Hepatocyte (in vitro differentiated cells): Measurements from ENCODE around the gene MOB2. TPM values are rescaled to one million over a fixed set of nuclear protein-coding genes. Genes with fewer than 3 reads are reported as not detected.

Experiments
- DNase-seq: peaks from one replicate; pipeline ENCODE4 v3.0.0-alpha.2; 2016; ENCODE audit warnings: low spot score
- H2AFZ ChIP-seq: fragments of 200-600 bp; sonication (generic); 2 replicates; pipeline ENCODE4 v1.6.0; 2016; ENCODE audit warnings: antibody characterized with exemption, mild to moderate bottlenecking
- H3K27ac ChIP-seq: fragments of 200-600 bp; sonication (generic); 2 replicates; pipeline ENCODE4 v1.5.1; 2016; ENCODE audit warnings: mild to moderate bottlenecking
- H3K27me3 ChIP-seq: fragments of 200-600 bp; sonication (generic); 2 replicates; pipeline ENCODE4 v1.6.1; 2016
- H3K36me3 ChIP-seq: fragments of 200-600 bp; sonication (generic); replicated peaks from 2 replicates; pipeline ENCODE4 v1.5.1; 2016; ENCODE audit warnings: low read depth; ENCODE audit not compliant: insufficient read depth
- H3K4me1 ChIP-seq: fragments of 200-600 bp; sonication (generic); 2 replicates; pipeline ENCODE4 v1.5.1; 2016; ENCODE audit warnings: mild to moderate bottlenecking, moderate library complexity; ENCODE audit not compliant: insufficient read depth
- H3K4me2 ChIP-seq: fragments of 200-600 bp; sonication (generic); 2 replicates; pipeline ENCODE4 v1.6.0; 2016
- H3K4me3 ChIP-seq: fragments of 200-600 bp; sonication (generic); 2 replicates; pipeline ENCODE4 v1.5.1; 2016; ENCODE audit warnings: mild to moderate bottlenecking
- H3K79me2 ChIP-seq: fragments of 200-600 bp; sonication (generic); 2 replicates; pipeline ENCODE4 v1.6.0; 2017; ENCODE audit warnings: mild to moderate bottlenecking
- H3K9me2 ChIP-seq: fragments of 200-600 bp; sonication (generic); replicated peaks from 2 replicates; pipeline ENCODE4 v1.6.0; 2017; ENCODE audit warnings: mild to moderate bottlenecking; ENCODE audit not compliant: insufficient read depth
- H3K9me3 ChIP-seq: fragments of 200-600 bp; sonication (generic); 2 replicates; pipeline ENCODE4 v1.5.1; 2016; ENCODE audit warnings: low read depth, mild to moderate bottlenecking
- H4K20me1 ChIP-seq: fragments of 200-600 bp; sonication (generic); 2 replicates; pipeline ENCODE4 v1.6.0; 2016; ENCODE audit warnings: mild to moderate bottlenecking; ENCODE audit not compliant: insufficient read depth, poor library complexity, severe bottlenecking
- CTCF ChIP-seq: fragments of 200-600 bp; sonication (generic); IDR thresholded peaks from 2 replicates; pipeline ENCODE4 v1.5.1; 2016; ENCODE audit warnings: antibody characterized with exemption, mild to moderate bottlenecking; ENCODE audit not compliant: poor library complexity
- EZH2 ChIP-seq: fragments of 200-600 bp; sonication (generic); IDR thresholded peaks from 2 replicates; pipeline ENCODE4 v1.6.1; 2016; ENCODE audit warnings: antibody characterized with exemption, mild to moderate bottlenecking, borderline replicate concordance
- EZH2phosphoT487 ChIP-seq: fragments of 200-600 bp; sonication (generic); IDR thresholded peaks from one replicate; pipeline ENCODE4 v1.6.1; 2018; ENCODE audit warnings: antibody characterized with exemption, mild to moderate bottlenecking, low read depth, moderate library complexity; ENCODE audit not compliant: unreplicated experiment, severe bottlenecking
- WGBS: methylation state at CpG from one replicate; pipeline ENCODE4 v1.1.6; 2016; ENCODE audit warnings: low lambda C conversion rate; ENCODE audit errors: missing lambda C conversion rate; 5-methylcytosine and 5-hydroxymethylcytosine counted together
- polyA plus RNA-seq: library from polyadenylated mRNA; unstranded; fragments of >200 nt; fragmentation: Nextera tagmentation; extraction: Ambion mirVana; gene quantifications from 2 replicates; pipeline ENCODE4 v1.2.1, GENCODE V29; 2016
- total RNA-seq: library from RNA; depleted of rRNA; stranded (reverse); fragments of >200 nt; gene quantifications from 2 replicates; pipeline ENCODE4 v1.2.3, GENCODE V29; 2014

The MOB2 gene
- total and polyA plus RNA-seq, 2 experiments from 2014 or later = 12.5 to 48.2 TPM

DNA sequence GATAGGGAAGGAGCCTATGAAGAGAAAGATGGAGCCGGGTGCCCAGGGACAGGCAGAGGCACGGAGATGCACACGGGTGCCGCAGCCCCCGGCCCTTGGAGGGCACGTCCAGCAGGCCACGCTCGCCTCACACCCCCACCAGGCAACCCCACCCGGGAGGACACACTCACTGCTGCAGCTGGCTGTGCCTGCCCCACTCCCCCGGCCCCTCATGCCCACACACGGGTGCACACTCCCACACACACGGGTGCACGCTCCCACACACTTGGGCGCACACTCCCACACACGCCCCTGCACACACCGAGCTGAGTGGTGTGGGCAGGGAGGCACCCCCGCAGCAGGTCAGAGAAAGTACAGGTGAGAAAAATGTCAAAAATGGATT is 1.1 kb downstream of the MOB2 start:
- no peaks in the 10 kb centered on the region for H3K9me2 ChIP-seq
- no peaks in the 10 kb centered on the region for H3K36me3 ChIP-seq
- H3K4me1 ChIP-seq = no peaks in the 10 kb centered on the region
- H3K79me2 ChIP-seq = peaks cover 19% of the 10 kb centered on the region
- WGBS = 96% methylated on average over 14 of the region's 17 CpGs
- H3K27ac ChIP-seq = no peak overlapping the region
- peaks cover 56% of the 10 kb centered on the region for H4K20me1 ChIP-seq
- no peak overlapping the region for H2AFZ ChIP-seq
- H3K4me3 ChIP-seq = no peak overlapping the region
- no peak overlapping the region for H3K4me2 ChIP-seq
- no peaks in the 10 kb centered on the region for H3K9me3 ChIP-seq
- DNase-seq = no peak
- no peaks in the 10 kb centered on the region for H3K27me3 ChIP-seq
- TF ChIP-seq EZH2 (no peak), EZH2phosphoT487 (no peak), CTCF (no peak)

DNA sequence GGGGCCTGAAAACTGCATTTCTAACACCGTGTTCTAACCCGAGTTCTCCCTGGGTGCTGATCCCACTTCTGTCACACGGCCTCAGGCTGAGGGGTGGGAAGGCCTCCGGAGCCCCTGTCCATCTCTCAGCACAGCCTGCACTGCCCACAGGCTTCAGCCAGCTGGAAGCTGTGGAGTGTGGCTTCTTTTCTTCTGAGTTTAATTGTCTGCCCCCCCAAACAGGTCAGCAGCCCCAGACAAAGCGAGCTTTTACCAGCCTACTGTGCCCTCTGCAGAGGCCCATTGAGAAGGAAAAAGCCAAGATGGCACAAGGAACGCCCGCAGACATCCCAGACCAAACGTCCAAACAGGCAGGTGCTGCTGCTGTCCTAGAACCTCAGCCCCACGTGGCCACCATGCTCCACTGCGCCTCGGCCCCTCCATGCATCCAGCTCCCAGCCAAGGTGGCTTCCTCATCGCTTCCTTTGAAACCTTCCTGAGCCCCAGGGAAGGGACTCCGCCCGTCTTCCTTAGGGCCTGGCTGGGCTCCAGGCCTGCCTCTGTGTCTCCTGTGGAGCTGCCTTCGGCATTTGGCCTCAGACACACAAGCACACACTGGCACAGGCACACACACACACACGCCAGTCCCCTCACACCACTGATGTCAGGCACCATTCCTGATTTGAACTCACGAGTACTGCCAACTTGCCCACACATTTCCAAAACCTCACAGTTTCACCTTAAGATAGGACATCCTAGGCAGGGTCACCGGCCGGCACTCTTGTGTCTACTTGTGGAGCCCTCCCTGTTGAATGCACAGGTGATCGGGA is 1.7 kb downstream of the MOB2 start:
- TF ChIP-seq EZH2phosphoT487 (no peak), CTCF (no peak), EZH2 (no peak)
- H3K27me3 ChIP-seq = no peaks in the 10 kb centered on the region
- H3K27ac ChIP-seq = no peak overlapping the region
- H3K36me3 ChIP-seq = no peaks in the 10 kb centered on the region
- H3K4me3 ChIP-seq = no peak overlapping the region
- H3K4me1 ChIP-seq = no peaks in the 10 kb centered on the region
- no peak for DNase-seq
- no peak overlapping the region for H2AFZ ChIP-seq
- 92% methylated on average over 20 of the region's 20 CpGs for WGBS
- peaks cover 16% of the 10 kb centered on the region for H3K79me2 ChIP-seq
- H3K4me2 ChIP-seq = no peak overlapping the region
- H4K20me1 ChIP-seq = peaks cover 56% of the 10 kb centered on the region
- no peaks in the 10 kb centered on the region for H3K9me3 ChIP-seq
- H3K9me2 ChIP-seq = no peaks in the 10 kb centered on the region

DNA sequence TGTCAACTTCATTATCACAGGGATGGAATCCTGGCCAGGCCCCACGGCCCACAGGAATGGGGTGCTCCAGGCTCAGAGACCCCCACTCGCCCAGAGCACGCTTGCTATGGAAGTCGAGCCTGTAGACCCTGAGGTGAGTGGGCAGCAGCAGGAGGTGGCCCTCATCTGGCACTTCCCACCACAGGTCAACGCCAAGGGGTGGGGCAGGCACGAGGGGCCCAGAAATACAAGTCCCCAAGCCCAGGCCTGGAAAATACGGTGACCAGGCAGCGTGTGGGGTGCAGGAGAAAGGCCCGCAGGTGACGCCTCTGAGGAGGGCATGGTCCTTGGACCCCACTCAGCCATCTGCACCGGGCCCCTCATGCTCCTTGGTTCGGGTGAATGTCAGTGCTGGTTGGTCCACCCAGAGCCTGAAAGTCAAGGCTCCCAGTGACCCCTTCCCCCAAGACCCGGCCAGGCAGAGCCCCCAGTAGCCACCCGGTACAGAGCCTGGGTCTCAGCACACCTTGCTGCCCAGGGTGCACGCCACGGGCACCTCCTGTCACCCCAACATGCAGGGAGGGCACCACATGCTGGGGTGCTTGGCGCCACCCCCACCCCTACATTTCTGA is 2.4 kb downstream of the MOB2 start:
- Histone ChIP-seq H3K27ac (no peak overlapping the region), H4K20me1 (peaks cover 53% of the 10 kb centered on the region), H3K79me2 (peaks cover 16% of the 10 kb centered on the region)

More for the DNA sequence above, 2.4 kb downstream of the MOB2 start:
- Histone ChIP-seq H3K4me3 (no peak overlapping the region), H3K27me3 (no peaks in the 10 kb centered on the region), H3K4me2 (no peak overlapping the region), H3K9me3 (no peaks in the 10 kb centered on the region), H3K9me2 (no peaks in the 10 kb centered on the region), H3K36me3 (no peaks in the 10 kb centered on the region), H2AFZ (no peak overlapping the region), H3K4me1 (no peaks in the 10 kb centered on the region)
- no peak for DNase-seq
- WGBS = 95% methylated on average over 17 of the region's 17 CpGs
- TF ChIP-seq EZH2phosphoT487 = no peak
- no peak for TF ChIP-seq EZH2
- TF ChIP-seq CTCF = no peak
